Amygdala (tissue), 56 donors: Measurements from ENCODE around the gene UPF2.
"Not testable (repeated sequence)": the region's sequence is repeated elsewhere in the genome, so short reads cannot be mapped to it uniquely, and the experiment has no call there.

Experiments
- DNase-seq, 56 donors: peaks; one replicate each; lab custom pipeline; 2025; lab: John Stamatoyannopoulos, UW

UPF2 gene

GRCh38 chr10:12042797-12043651 is at the start of gene UPF2:
TSS of gene UPF2 (minus strand) at chr10:12042809. CDS start at chr10:12035423, 7,386 bp downstream.
- DNase-seq, result peak; percentile 81 to 99 (median 97)

DNA sequence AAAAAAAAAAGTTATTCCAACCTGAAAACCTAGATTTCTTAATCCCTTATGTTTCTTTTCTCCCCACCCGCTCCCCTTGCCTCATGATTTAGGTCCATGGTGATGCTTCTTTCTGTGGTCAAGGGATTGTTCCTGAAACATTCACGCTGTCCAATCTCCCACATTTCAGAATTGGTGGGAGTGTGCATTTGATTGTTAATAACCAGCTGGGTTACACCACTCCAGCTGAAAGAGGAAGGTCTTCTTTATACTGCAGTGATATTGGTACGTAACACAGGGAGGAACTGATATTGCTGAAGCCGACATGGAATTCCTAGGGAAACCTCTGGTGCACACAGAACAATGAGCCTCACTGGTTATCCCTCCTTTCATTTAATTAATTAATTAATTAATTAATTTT is 48.8 kb upstream of the UPF2 start:
- DNase-seq, result no peak

GRCh38 chr10:12088919-12089318 is 46.3 kb upstream of the UPF2 start:
- no peak for DNase-seq

DNA sequence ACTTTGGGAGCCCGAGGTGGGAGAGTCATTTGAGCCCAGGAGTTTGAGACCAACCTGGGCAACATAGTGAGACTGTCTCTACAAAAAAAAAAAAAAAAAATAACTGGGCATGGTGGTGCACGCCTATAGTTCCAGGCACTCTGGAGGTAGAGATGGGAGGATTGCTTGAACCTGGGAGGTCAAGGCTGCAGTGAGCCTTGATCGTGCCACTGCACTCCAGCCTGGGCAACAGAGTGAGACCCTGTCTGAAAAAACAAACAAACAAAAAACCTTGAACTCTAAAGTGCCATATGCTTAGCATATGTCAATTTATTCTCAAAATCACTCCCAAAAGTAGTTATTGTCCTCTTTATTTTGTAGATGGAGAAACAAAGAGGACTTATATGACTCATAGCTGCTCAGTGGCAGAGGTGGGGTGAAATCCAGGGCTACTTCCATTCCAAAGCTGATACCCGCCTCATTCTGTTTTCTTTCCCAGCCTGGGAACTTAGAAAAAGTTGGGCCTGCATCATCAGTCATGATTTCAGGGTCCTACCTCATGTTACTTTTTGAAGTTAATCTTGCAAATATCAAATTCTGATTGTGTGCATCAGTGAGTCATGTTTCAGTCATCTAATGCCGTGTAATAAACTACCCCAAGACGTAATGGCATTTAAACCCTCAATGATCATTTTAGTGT is 39.4 kb upstream of the UPF2 start:
- DNase-seq, result no peak

DNA sequence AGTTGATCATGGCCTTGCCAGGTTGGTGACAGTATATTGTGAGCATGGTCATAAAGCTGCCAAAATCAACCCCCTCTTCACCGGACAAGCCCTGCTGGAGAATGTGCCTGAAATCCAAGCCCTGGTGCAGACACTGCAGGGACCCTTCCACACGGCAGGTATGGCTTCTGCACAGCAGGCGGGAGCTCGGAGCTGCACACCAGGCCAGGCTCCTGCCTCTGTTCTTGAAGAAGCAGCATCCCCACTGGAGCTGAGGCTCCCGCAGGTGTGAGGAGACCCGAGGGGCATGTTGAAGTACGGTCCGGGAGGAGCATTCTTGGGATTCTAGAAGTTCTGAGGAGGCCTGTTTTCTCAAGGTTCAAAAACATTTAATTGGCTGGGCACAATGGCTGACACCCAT is 38.9 kb upstream of the UPF2 start:
- no peak for DNase-seq

GRCh38 chr10:12077580-12078180 is 35.1 kb upstream of the UPF2 start:
- peak in 6 of 56 donors; percentile 2 to 32 (median 4) for DNase-seq

DNA sequence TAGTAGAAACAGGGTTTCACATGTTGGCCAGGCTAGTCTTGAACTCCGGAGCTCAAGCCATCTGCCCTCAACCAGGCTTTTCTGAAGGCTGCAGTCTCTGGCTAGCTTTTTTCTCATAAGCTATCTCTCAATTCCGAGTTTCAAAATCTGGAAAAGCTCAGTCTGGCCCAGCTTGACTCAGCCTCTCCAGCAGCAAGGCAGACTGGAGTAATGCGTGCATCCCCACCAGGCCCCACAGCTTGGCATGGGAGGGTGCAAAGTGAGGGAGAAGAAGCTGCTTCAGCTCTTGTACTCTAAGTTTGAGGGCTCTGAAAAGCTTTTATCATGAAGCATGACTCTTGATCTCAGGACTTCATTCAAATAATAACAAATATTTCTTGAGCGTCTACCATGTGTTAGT is 30.9 kb upstream of the UPF2 start:
- no peak for DNase-seq

GRCh38 chr10:12071441-12071840 is 28.8 kb upstream of the UPF2 start:
- DNase-seq, result not testable (repeated sequence)

GRCh38 chr10:12068449-12069269 is 26.1 kb upstream of the UPF2 start, which contains the start of gene DHTKD1:
TSS of gene DHTKD1 (plus strand) at chr10:12068954. CDS start at chr10:12069034, 80 bp downstream.
- peak; percentile 56 to 99 (median 96) for DNase-seq

DNA sequence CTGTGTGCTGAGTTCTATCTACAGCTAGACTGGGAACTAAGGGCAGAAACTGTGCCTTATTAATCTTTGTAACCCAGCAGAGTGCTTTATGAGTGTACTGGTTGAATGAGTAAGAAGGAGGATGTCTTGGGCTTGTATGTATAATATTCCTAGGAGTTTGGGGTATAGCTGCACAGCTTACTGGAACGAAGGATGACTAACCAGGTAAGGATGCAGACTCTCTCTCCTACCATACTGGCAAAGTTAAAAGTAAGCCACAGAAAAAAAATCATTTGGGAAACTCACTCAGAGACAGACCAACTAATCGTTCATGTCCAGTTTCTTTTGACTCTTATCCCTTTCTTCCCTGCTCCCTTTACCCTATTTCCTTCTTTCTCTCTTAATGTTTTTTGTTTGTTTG is 24.7 kb upstream of the UPF2 start:
- DNase-seq, result no peak

DNA sequence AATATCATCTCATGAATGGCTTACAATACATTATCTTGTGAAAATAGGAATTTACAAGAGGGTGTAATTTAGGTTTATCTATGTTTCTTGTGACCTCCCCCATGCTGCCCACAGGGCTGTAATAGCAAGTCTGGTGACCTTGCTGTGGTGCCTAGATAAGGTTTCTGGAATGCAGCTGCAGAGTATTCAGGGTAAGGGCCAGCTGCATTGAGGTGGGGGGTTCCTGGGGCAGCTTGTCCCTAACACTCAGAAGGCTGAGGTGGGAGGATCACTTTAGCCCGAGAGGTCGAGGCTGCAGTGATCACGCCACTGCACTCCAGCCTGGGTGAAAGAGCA is 20.8 kb upstream of the UPF2 start:
- no peak for DNase-seq

DNA sequence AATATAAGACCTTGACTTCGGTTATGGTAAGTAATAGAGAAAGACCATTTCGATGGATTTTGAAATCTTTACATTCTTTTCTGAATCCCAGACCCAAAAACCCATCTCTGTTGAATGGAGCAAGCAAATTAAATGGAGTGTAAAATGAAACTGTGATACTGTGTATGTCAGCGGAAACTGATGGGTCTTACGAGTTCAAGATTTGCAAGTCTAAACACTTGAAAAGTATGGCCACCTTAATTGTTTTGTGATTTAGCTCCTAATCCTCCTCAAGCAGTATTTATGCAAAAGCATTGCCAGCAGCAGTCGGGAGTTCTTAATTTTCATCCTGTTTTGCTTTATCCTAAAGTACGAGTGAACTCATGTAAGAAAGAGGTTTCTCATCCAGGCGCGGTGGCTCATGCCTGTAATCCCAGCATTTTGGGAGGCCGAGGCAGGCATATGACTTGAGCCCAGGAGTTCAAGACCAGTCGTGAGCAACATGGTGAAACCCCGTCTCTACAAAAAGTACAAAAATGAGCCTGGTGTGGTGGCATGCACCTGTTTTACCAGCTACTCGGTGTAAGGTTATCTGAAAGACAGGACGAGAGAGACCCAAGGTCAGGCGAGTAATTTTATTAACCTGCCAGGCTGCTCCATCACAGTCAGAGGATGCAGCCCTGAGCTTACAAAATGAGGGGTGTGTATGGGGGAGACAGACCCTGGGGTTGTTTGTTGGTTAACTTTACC is 20.3 kb upstream of the UPF2 start:
- no peak for DNase-seq

DNA sequence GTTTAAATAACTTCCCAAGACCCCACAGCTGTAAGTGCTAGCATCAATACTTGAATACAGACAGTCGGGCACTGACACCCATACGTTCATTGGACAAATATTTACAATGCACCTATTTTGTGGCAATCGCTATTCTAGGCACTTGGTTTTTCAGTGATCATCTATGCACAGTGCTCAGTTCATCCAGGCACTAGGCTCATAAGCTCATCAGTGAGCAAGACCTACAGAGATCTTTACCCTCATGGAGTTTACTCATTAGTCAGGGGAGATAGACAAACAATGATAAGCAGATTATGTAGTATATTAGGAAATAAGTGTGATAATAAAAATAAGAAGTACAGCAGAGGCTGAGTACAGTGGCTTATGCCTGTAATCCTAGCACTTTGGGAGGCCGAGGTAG is 18.5 kb upstream of the UPF2 start:
- no peak for DNase-seq

DNA sequence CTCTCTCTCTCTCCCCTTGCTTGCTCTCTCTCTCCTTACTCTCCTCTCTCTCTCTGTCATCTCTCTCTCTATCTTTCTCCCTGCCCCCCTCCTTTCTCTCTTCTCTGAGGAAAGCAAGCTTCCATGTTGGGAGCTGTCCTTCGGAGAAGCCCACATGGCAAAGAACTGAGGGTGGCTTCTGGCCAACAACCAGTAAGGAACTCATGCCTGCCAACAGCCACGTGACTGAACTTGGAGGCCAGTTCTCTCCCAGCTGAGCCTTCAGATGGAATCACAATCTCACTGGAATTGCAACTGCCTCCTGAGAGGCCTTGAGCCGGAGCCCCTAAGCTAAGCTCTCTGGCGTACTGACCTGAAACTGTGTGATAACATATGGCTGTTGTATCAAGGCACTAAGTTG is 14.1 kb upstream of the UPF2 start:
- no peak for DNase-seq

DNA sequence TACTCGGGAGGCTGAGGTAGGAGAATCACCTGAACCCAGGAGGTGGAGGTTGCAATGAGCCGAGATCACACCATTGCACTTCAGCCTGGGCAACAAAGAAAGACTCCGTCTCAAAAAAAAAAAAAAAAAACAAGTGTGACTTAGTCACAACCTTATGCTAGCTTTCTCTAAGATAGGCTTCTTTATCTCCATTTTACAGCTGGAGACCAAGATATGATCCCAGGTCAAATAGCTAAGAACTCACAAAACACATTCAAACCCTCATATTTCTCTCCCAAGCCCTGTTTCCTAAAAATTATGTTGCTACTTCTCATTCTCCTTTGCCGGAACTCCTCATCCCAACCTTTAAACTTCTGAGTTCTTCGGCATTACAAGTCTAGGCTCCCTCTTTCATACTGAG is 13.1 kb upstream of the UPF2 start:
- no peak for DNase-seq

- no peak for DNase-seq
Measured at GRCh38 chr10:12051241-12051640, 8.6 kb upstream of the UPF2 start.

DNA sequence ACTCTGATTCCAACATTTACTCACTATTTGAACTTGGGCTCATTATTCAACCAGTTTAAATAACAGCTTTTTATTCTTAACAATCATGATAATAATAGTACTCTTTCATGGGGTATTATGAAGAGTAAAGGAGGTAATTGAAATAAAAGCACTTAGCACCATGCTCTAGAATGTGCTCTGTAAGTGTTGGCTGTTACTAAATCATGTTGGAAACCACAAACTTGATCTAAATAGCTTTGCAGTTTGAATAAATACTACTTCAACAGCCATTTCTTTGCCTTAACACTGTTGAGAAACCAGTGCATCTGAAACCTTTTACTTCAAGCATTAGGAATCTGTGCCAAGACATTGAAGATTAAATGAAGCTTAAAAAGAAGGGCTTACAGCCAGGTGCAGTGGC is 7.9 kb upstream of the UPF2 start:
- DNase-seq, result no peak

GRCh38 chr10:12048547-12048946 is 5.9 kb upstream of the UPF2 start:
- DNase-seq, result no peak

- no peak for DNase-seq
Measured at GRCh38 chr10:12045596-12045995, 3.0 kb upstream of the UPF2 start.

DNA sequence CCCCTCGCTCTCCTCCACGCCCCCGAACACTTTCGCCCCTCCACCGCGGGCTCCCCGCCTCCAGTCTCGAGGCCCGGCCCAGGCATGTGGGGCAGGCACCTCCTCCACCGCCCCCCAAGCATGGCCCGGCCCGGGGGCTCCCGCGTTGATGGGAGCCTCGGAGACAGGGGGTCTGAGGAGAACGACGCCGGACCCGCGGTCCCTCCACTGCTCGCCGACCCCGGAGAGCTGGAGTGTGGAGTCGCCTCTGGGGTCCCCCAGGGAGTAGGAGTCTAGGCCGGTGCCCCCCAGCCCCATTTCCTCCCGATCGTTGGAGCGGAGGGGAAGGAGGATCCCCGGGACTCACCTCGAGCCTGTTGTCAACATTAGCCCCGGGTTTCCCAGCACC is 206 bp downstream of the UPF2 start:
- DNase-seq, result peak in 14 of 56 donors; percentile 34 to 67 (median 50)
